ENCODE measurements around the gene ZCWPW2.

ZCWPW2 gene

GRCh38 chr3:28574036-28574435, 225.5 kb downstream of the ZCWPW2 start:
- DNase-seq (ENCODE audit: extremely low read depth in 1 of 2, low read depth in 1 of 2): no peak

GRCh38 chr3:28575100-28575745, 226.7 kb downstream of the ZCWPW2 start:
- no peak for DNase-seq (ENCODE audit: extremely low read depth in 1 of 2, low read depth in 1 of 2)
